ENCODE results near the gene NSF.

NSF gene

GRCh38 chr17:46766493-46767491, 176.3 kb downstream of the NSF start:
- TF ChIP-seq CREB1 (IDR thresholded peaks at IDR 0.05; ENCODE audit: low read depth) (no peak), NFIC (IDR thresholded peaks at IDR 0.05) (no peak), ZBTB7A (IDR thresholded peaks at IDR 0.05; ENCODE audit: low read depth) (no peak), CEBPB (IDR thresholded peaks at IDR 0.05) (no peak)

DNA sequence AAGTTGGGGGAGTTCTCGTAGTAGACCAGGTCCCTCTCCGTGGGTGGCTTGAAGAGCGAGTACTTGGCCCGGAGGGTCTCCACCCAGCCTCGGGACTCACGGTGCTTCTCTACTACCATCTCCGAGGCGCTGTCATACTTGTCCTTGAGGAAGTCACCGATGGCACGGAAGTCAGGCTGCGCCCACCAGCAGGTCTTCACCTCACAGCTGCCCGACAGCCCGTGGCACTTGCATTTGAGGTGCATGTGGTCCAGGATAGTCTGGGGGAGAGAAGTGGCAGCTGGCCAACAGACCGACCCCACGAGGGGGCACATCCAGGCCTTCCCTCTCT, 178.0 kb downstream of the NSF start:
- no peak for TF ChIP-seq MAX (IDR thresholded peaks at IDR 0.05)
- no peak for TF ChIP-seq CREB1 (IDR thresholded peaks at IDR 0.05; ENCODE audit: low read depth)
- no peak for TF ChIP-seq TEAD4 (IDR thresholded peaks at IDR 0.05)
- TF ChIP-seq EGR1 (IDR thresholded peaks at IDR 0.05) = no peak
- no peak for TF ChIP-seq REST (IDR thresholded peaks at IDR 0.05; ENCODE audit: low read depth)
- no peak for TF ChIP-seq ZBTB7A (IDR thresholded peaks at IDR 0.05; ENCODE audit: low read depth)
- TF ChIP-seq YY1 (IDR thresholded peaks at IDR 0.05; ENCODE audit: low read depth) = no peak
- no peak for TF ChIP-seq NFIC (IDR thresholded peaks at IDR 0.05)
- TF ChIP-seq FOXM1 (IDR thresholded peaks at IDR 0.05; ENCODE audit: borderline replicate concordance, low read depth) = no peak
- no peak for TF ChIP-seq TAF1 (IDR thresholded peaks at IDR 0.05; ENCODE audit: low read depth)

- TF ChIP-seq CEBPB (IDR thresholded peaks at IDR 0.05) = no peak
- no peak for TF ChIP-seq EGR1 (IDR thresholded peaks at IDR 0.05)
- no peak for TF ChIP-seq MAX (IDR thresholded peaks at IDR 0.05)
- TF ChIP-seq TEAD4 (IDR thresholded peaks at IDR 0.05) = no peak
- no peak for TF ChIP-seq EP300 (IDR thresholded peaks at IDR 0.05; ENCODE audit: borderline replicate concordance)
- TF ChIP-seq RAD21 (IDR thresholded peaks at IDR 0.05; ENCODE audit: low read depth) = no peak
- TF ChIP-seq TAF1 (IDR thresholded peaks at IDR 0.05; ENCODE audit: low read depth) = no peak
- TF ChIP-seq, protein P1, sequence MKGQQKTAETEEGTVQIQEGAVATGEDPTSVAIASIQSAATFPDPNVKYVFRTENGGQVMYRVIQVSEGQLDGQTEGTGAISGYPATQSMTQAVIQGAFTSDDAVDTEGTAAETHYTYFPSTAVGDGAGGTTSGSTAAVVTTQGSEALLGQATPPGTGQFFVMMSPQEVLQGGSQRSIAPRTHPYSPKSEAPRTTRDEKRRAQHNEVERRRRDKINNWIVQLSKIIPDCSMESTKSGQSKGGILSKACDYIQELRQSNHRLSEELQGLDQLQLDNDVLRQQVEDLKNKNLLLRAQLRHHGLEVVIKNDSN (IDR thresholded peaks at IDR 0.05) = no peak
- no peak for TF ChIP-seq YY1 (IDR thresholded peaks at IDR 0.05; ENCODE audit: low read depth)
- TF ChIP-seq ZBTB7A (IDR thresholded peaks at IDR 0.05; ENCODE audit: low read depth) = no peak
- no peak for TF ChIP-seq NFIC (IDR thresholded peaks at IDR 0.05)
- TF ChIP-seq REST (IDR thresholded peaks at IDR 0.05; ENCODE audit: low read depth) = no peak
- TF ChIP-seq FOXM1 (IDR thresholded peaks at IDR 0.05; ENCODE audit: borderline replicate concordance, low read depth) = no peak
- TF ChIP-seq CREB1 (IDR thresholded peaks at IDR 0.05; ENCODE audit: low read depth) = no peak
- no peak for TF ChIP-seq TCF12 (IDR thresholded peaks at IDR 0.05; ENCODE audit: low read depth)
These were observed 179.3 kb downstream of the NSF start for GRCh38 chr17:46769531-46770438.

DNA sequence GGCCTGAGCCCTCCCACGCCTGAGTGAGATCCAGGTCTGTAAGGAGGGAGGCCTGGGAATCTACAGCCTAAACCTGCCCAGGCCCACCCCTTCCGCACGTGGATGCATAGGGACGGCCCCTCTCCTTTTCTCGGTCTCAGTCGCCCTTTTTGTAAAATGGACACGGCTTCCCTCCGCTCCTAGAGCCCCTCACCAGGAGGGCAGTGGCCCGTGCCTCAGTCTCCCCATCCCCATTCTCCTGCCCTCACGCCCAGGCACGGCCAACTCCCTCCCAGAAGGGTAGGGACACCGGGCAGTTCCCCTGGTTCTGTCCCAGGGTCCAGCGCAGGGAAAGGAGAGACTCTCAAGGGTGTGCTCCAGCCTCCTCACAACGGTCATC, 180.0 kb downstream of the NSF start:
- no peak for TF ChIP-seq CREB1 (IDR thresholded peaks at IDR 0.05; ENCODE audit: low read depth)
- TF ChIP-seq CEBPB (IDR thresholded peaks at IDR 0.05) = no peak
- no peak for TF ChIP-seq EGR1 (IDR thresholded peaks at IDR 0.05)
- no peak for TF ChIP-seq TCF12 (IDR thresholded peaks at IDR 0.05; ENCODE audit: low read depth)

- TF ChIP-seq EP300 (IDR thresholded peaks at IDR 0.05; ENCODE audit: borderline replicate concordance) (no peak), ZBTB7A (IDR thresholded peaks at IDR 0.05; ENCODE audit: low read depth) (peak; percentile 36), TAF1 (IDR thresholded peaks at IDR 0.05; ENCODE audit: low read depth) (peak; percentile 45; the same call in 1 of the 2 replicates), TEAD4 (IDR thresholded peaks at IDR 0.05) (no peak), NFIC (IDR thresholded peaks at IDR 0.05) (no peak), MAX (IDR thresholded peaks at IDR 0.05) (peak; percentile 30), FOXM1 (IDR thresholded peaks at IDR 0.05; ENCODE audit: borderline replicate concordance, low read depth) (no peak), REST (IDR thresholded peaks at IDR 0.05; ENCODE audit: low read depth) (no peak), RAD21 (IDR thresholded peaks at IDR 0.05; ENCODE audit: low read depth) (no peak), EGR1 (IDR thresholded peaks at IDR 0.05) (peak; percentile 74)
- TF ChIP-seq, protein P1 (IDR thresholded peaks at IDR 0.05) = no peak
These were observed 180.5 kb downstream of the NSF start for GRCh38 chr17:46770818-46771560.
